GM12872 (cell line): Measurements from ENCODE around the gene GRID1.

ENCODE experiments used
- TF ChIP-seq, protein P1 (sequence below): IDR thresholded peaks from 3 replicates; pipeline ENCODE4 v1.5.1; 2011; ENCODE audit warnings: low read depth, mild to moderate bottlenecking, low read length, moderate library complexity; ENCODE audit not compliant: insufficient read depth

The GRID1 gene

GRCh38 chr10:85859859-85860258 lies 506.7 kb downstream of the GRID1 start:
- TF ChIP-seq, protein P1, sequence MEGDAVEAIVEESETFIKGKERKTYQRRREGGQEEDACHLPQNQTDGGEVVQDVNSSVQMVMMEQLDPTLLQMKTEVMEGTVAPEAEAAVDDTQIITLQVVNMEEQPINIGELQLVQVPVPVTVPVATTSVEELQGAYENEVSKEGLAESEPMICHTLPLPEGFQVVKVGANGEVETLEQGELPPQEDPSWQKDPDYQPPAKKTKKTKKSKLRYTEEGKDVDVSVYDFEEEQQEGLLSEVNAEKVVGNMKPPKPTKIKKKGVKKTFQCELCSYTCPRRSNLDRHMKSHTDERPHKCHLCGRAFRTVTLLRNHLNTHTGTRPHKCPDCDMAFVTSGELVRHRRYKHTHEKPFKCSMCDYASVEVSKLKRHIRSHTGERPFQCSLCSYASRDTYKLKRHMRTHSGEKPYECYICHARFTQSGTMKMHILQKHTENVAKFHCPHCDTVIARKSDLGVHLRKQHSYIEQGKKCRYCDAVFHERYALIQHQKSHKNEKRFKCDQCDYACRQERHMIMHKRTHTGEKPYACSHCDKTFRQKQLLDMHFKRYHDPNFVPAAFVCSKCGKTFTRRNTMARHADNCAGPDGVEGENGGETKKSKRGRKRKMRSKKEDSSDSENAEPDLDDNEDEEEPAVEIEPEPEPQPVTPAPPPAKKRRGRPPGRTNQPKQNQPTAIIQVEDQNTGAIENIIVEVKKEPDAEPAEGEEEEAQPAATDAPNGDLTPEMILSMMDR = no peak

- TF ChIP-seq, protein P1 = no peak
Observed at GRCh38 chr10:85858776-85859515, 507.6 kb downstream of the GRID1 start.

DNA sequence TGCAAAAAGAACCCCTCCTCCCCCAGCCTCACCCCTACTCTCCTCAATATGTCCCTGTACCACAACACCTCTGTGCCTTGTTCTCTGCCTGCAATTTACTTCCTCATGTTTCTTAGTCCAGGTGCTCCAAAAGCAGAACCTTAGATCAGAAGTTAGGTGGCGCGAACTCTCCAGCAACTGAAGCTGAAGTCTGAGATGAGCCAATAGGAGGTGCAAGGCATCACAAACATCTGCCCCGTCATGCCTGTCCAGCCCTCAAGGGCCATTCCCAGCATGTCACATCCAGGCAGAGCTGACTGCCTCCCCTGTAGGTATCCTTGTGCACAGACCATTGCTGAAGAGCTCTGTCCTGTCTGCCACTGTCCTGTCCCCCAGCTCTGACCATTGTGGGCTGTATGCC lies 508.8 kb downstream of the GRID1 start:
- TF ChIP-seq, protein P1 = no peak

DNA sequence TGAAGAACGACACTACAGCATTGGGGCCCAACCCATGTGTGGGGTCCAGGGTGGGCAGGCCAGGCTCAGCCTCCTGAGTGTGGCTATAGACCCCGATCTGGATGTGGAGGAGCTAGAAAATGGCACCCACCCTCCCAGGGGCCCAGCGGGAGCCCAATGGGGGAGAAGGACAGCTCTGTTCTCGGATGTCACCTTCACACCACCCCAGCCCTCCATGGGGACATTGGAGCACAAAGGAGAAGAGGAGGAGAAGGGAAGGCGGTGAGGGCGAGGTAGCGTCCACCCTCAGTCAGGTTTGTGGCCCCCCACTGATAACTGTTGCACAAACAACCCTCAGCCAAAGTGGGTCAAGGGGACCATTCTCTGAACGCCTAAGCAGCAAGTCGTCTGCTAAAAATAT lies 509.3 kb downstream of the GRID1 start:
- TF ChIP-seq, protein P1 = no peak

DNA sequence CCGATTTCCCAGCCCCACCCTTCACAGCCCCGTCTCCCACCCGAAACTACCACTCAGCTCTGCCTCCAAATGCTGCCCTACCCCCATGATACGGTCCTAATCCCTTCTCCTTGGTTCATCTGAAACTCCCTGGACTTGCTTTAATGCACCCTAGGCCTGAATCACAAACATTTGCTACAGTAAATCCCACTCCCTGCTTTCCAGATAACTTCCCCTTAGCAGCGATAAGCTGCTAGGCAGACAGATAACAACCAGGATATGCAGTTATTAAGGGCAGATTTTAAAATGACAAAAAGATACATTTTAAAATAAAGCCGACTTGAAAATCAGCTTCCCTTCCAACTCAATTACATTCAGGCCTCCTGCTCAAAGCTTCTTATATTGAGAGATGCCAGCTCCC lies 514.7 kb downstream of the GRID1 start:
- TF ChIP-seq, protein P1 = no peak

DNA sequence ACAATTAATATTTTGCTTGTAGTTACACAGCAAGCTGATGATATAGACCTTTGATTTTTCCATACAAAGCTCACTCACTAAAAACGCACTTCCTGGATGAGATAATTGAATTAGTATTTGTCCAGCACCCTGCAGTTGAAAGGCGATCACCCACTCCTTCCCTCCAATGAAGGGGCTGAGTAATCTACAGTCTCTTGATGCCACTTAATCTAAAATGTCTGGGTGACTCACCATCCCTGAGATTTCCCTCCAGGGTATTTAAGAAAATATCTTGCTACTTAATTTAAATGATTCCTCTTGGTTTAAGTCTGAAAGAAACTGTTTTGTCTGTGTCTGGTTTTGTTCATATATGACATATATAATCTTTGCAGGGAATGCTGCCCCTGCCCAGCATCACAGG lies 515.3 kb downstream of the GRID1 start:
- TF ChIP-seq, protein P1 = no peak

DNA sequence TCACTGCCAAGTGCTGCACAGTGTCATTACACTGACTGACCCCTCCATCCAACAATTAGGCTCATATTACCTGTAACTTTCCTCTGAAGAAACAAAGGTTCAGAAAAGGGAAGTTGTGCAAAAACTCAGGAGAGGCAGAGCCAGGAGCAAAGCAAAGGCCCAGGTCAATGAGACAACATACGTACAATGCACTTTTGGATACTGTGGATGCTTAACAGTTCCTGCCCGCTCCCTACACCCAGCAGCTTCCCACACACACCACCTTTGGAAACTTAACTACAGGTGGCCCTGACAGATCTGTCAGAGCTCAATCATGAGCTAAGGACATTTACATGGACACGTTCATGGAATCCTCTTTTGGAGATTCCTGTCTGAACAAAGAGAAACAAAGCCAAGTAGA lies 515.9 kb downstream of the GRID1 start:
- TF ChIP-seq, protein P1 = no peak
